Activated T-cell treated with anti-CD3 and anti-CD28 coated beads for 4 hours (primary cell): Measurements from ENCODE around the gene ACACA.

ENCODE experiments used
- DNase-seq: peaks from one replicate; pipeline ENCODE4 v3.0.0-alpha.2; 2020

The ACACA gene

GRCh38 chr17:37064206-37064605, 342.4 kb downstream of the ACACA start:
- DNase-seq: no peak

GRCh38 chr17:37062021-37062420, 344.6 kb downstream of the ACACA start:
- DNase-seq: no peak

GRCh38 chr17:37060928-37061327, 345.7 kb downstream of the ACACA start:
- no peak for DNase-seq

GRCh38 chr17:37060094-37060493, 346.5 kb downstream of the ACACA start:
- DNase-seq: no peak

- no peak for DNase-seq
Observed at GRCh38 chr17:37059493-37059892, 347.1 kb downstream of the ACACA start.

- no peak for DNase-seq
Observed at GRCh38 chr17:37056622-37057021, 350.0 kb downstream of the ACACA start.

- no peak for DNase-seq
Observed at GRCh38 chr17:37054894-37055293, 351.7 kb downstream of the ACACA start.

- DNase-seq: no peak
Observed at GRCh38 chr17:37052450-37052849, 354.2 kb downstream of the ACACA start.

- no peak for DNase-seq
Observed at GRCh38 chr17:37051833-37052232, 354.8 kb downstream of the ACACA start.

- no peak for DNase-seq
Observed at GRCh38 chr17:37051381-37051780, 355.3 kb downstream of the ACACA start.

GRCh38 chr17:37050920-37051319, 355.7 kb downstream of the ACACA start:
- DNase-seq: no peak

- DNase-seq: no peak
Observed at GRCh38 chr17:37048811-37049210, 357.8 kb downstream of the ACACA start.

GRCh38 chr17:37047631-37048104, 359.0 kb downstream of the ACACA start:
- peak; percentile 76 for DNase-seq

GRCh38 chr17:37045351-37045922, 361.2 kb downstream of the ACACA start:
- no peak for DNase-seq

GRCh38 chr17:37043201-37043600, 363.4 kb downstream of the ACACA start:
- DNase-seq: no peak

GRCh38 chr17:37041932-37042331, 364.7 kb downstream of the ACACA start:
- DNase-seq: no peak

- DNase-seq: no peak
Observed at GRCh38 chr17:37039269-37039668, 367.4 kb downstream of the ACACA start.

- DNase-seq: no peak
Observed at GRCh38 chr17:37037590-37038155, 369.0 kb downstream of the ACACA start.
